Smooth muscle cell (in vitro differentiated cells): ENCODE results near the gene NKX2-3. TPM values are rescaled to one million over a fixed set of nuclear protein-coding genes. Genes with fewer than 3 reads are reported as not detected.

Source experiments
- DNase-seq: peaks from one replicate; lab custom pipeline; 2025; ENCODE audit not compliant: unreplicated experiment; lab: John Stamatoyannopoulos, UW
- H2AFZ ChIP-seq: fragments of 200-600 bp; sonication (generic); 2 replicates; pipeline ENCODE4 v1.6.0; 2016; ENCODE audit warnings: antibody characterized with exemption, low read depth, mild to moderate bottlenecking
- H3F3A ChIP-seq: fragments of 200-600 bp; sonication (generic); 2 replicates; pipeline ENCODE4 v1.6.0; 2017; ENCODE audit warnings: antibody characterized with exemption, low read depth
- H3K27ac ChIP-seq: fragments of 200-600 bp; sonication (generic); 2 replicates; pipeline ENCODE4 v1.5.1; 2016; ENCODE audit warnings: low read depth, mild to moderate bottlenecking
- H3K27me3 ChIP-seq: fragments of 200-600 bp; sonication (generic); 2 replicates; pipeline ENCODE4 v1.6.1; 2016; ENCODE audit warnings: low read depth, mild to moderate bottlenecking
- H3K36me3 ChIP-seq: fragments of 200-600 bp; sonication (generic); 2 replicates; pipeline ENCODE4 v1.5.1; 2016; ENCODE audit warnings: low read depth
- H3K4me1 ChIP-seq: fragments of 200-600 bp; sonication (generic); 2 replicates; pipeline ENCODE4 v1.5.1; 2016; ENCODE audit warnings: low read depth
- H3K4me2 ChIP-seq: fragments of 200-600 bp; sonication (generic); 2 replicates; pipeline ENCODE4 v1.6.0; 2016; ENCODE audit warnings: mild to moderate bottlenecking
- H3K4me3 ChIP-seq: fragments of 200-600 bp; sonication (generic); 2 replicates; pipeline ENCODE4 v1.5.1; 2016; ENCODE audit warnings: mild to moderate bottlenecking
- H3K79me2 ChIP-seq: fragments of 200-600 bp; sonication (generic); 2 replicates; pipeline ENCODE4 v1.6.0; 2016; ENCODE audit warnings: low read depth, mild to moderate bottlenecking
- H3K9ac ChIP-seq: fragments of 200-600 bp; sonication (generic); 2 replicates; pipeline ENCODE4 v1.6.0; 2016; ENCODE audit warnings: low read depth
- H3K9me3 ChIP-seq: fragments of 200-600 bp; sonication (generic); replicated peaks from 2 replicates; pipeline ENCODE4 v1.5.1; 2016; ENCODE audit warnings: low read depth
- H4K20me1 ChIP-seq: fragments of 200-600 bp; sonication (generic); 2 replicates; pipeline ENCODE4 v1.6.0; 2016; ENCODE audit warnings: low read depth
- WGBS: methylation state at CpG from one replicate; pipeline ENCODE4 v1.1.7; 2016; ENCODE audit warnings: low lambda C conversion rate; 5-methylcytosine and 5-hydroxymethylcytosine counted together
- polyA plus RNA-seq: library from polyadenylated mRNA; unstranded; fragments of >200 nt; fragmentation: Nextera tagmentation; extraction: Ambion mirVana; gene quantifications from 2 replicates; pipeline ENCODE4 v1.2.1, GENCODE V29; 2016
- total RNA-seq: library from RNA; depleted of rRNA; stranded (reverse); fragments of >200 nt; gene quantifications from 2 replicates; pipeline ENCODE4 v1.2.3, GENCODE V29; 2014
- TF ChIP-seq, protein P1 (sequence below): fragments of 200-600 bp; sonication (generic); IDR thresholded peaks from 2 replicates; pipeline ENCODE4 v1.5.1; 2017; ENCODE audit warnings: borderline replicate concordance, mild to moderate bottlenecking, antibody characterized with exemption; ENCODE audit not compliant: insufficient read depth, poor library complexity, severe bottlenecking

NKX2-3 gene
- total and polyA plus RNA-seq, 2 experiments from 2014 or later: not detected

DNA sequence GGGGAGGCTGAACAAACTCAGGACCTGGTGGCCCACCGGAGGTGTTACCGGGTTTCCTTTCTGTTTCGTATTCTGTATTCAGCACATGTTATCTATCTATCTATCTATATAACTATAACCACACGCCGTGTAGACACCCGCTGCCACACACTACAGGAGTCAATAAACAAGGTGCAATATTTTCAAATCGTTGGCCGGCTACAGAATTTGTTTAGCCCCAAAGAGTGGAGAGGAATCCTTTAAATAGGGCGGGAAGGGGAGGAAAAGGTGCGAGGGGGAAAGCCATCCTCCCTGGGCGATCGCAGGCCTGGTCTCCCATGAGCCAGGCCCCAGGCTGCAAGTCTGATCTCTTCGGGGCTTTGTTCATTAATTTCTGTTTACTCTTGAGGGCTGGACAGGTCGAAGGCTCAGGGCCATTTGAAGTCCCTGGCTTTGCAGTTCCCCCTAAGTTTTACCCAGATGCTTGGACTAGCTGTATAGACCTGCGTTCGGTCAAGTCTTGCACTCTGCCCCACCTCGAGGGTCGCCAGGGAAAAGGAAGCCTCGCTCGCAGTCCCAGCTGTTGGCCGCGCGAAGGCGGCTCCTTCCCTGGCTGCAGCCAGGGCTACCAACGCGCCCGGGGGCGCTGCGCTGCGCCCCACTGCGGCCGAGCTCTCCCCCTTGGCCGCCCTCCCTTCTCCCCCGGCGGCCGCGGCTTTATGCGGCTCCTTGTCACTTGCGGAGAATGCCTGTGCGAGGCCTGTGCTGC lies 3.8 kb downstream of the NKX2-3 start:
- Histone ChIP-seq H2AFZ (no peak overlapping the region), H3K27me3 (peaks cover 100% of the 10 kb centered on the region), H3K36me3 (no peaks in the 10 kb centered on the region), H3K4me3 (peak overlapping the region; percentile 32), H3K4me2 (peak overlapping the region; percentile 85), H3K9me3 (no peaks in the 10 kb centered on the region), H4K20me1 (no peaks in the 10 kb centered on the region), H3K79me2 (no peaks in the 10 kb centered on the region), H3K4me1 (peaks cover 32% of the 10 kb centered on the region), H3K27ac (no peak overlapping the region), H3K9ac (no peak overlapping the region), H3F3A (no peaks in the 10 kb centered on the region)
- TF ChIP-seq, protein P1, sequence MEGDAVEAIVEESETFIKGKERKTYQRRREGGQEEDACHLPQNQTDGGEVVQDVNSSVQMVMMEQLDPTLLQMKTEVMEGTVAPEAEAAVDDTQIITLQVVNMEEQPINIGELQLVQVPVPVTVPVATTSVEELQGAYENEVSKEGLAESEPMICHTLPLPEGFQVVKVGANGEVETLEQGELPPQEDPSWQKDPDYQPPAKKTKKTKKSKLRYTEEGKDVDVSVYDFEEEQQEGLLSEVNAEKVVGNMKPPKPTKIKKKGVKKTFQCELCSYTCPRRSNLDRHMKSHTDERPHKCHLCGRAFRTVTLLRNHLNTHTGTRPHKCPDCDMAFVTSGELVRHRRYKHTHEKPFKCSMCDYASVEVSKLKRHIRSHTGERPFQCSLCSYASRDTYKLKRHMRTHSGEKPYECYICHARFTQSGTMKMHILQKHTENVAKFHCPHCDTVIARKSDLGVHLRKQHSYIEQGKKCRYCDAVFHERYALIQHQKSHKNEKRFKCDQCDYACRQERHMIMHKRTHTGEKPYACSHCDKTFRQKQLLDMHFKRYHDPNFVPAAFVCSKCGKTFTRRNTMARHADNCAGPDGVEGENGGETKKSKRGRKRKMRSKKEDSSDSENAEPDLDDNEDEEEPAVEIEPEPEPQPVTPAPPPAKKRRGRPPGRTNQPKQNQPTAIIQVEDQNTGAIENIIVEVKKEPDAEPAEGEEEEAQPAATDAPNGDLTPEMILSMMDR: no peak
- DNase-seq: no peak
- 5% methylated on average over 34 of the region's 40 CpGs for WGBS

DNA sequence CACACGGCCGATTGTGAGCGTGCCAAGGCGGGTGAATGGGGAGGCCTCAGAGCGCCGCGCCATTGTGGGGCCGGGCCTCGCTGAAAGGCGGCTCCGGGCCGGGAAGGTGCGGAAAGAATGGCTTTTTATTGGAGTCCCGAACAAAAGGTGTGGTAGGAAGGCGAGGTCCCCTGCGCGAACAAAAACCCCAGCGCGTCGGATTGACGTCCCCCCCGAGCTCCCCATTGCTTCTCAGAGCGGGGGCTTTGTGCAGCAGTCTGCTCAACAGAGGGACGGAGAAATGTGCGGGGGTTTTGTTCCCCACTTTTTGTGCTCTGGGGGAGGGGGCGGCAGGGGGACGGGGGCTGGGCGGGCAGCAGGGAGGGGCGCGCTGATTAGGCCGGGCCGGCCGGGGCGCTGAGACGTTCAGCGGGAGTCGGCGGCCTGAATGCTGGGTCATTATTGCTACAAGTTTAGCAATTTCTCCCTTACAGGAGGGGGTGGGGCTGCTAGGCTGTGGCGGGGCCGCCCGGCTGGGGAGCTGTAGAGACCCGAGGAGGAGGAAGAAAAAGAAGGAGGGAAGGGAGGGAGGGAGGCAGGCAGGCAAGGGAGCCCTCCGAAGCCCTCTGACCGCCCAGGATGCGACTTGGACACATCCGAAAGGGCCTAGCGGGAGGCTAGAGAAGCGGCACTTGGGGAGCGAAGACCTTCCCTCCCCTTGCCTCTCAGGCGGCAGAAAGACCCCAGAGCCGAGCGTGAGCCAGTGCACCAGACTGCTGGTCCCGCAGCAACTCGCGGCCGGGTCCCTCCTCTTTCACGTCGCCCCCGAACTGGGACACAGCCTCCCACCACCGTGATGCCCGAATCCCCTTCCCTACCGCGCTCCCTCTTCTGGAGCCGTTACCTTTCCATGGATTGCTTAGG lies 4.6 kb downstream of the NKX2-3 start:
- H3K4me2 ChIP-seq: peak overlapping the region; percentile 85
- TF ChIP-seq, protein P1: no peak
- no peak overlapping the region for H3K9ac ChIP-seq
- no peak for DNase-seq
- H3K4me1 ChIP-seq: peaks cover 32% of the 10 kb centered on the region
- 2% methylated on average over 56 of the region's 64 CpGs for WGBS
- no peaks in the 10 kb centered on the region for H4K20me1 ChIP-seq
- no peaks in the 10 kb centered on the region for H3K79me2 ChIP-seq
- peaks cover 100% of the 10 kb centered on the region for H3K27me3 ChIP-seq
- no peaks in the 10 kb centered on the region for H3F3A ChIP-seq
- H2AFZ ChIP-seq: no peak overlapping the region
- H3K27ac ChIP-seq: no peak overlapping the region
- no peaks in the 10 kb centered on the region for H3K9me3 ChIP-seq
- peak overlapping the region; percentile 32 for H3K4me3 ChIP-seq
- no peaks in the 10 kb centered on the region for H3K36me3 ChIP-seq

DNA sequence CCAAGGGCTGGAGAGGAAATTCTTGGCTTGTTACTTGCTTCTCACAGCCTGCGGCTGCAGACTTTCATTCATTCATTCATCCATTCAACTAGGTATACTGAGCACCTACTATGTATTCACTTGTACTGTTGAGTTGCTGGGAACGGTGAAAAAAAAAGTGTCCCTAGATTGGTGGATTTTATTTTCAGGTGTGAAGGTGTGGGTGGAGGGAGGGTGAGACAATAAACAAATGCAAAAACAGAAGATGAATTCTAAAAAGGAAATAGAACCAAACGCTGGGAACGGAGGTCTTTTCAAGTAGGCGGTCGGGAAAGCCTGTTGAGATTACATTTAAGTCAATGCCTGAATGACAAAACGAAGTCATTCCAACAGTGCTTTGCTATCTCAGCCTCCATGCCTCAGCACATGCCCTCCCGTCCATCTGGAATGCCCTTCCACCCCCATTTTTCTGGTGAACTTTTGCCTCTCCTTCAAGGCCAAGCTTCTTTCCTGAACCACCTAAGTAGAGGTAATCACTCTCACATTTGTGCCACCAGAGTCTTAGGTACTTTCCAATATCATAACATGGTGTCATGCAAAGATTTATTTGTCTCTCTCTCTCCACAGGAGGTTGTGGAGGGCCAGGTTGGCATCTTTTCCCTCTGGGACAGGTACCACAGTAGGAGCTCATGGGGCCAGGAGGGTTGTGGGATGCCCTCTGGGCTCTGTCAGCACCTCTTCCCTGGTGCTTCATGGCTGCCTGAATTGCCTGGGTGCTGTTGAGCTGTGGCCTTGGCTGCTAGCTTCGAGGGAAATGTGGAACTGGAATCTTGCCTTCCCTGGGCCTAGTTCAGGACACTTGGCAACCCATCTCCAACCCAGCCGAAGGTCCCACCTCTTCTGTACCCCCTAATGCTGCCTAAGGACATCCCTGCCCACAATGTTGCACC lies 5.5 kb downstream of the NKX2-3 start:
- H3K79me2 ChIP-seq: no peaks in the 10 kb centered on the region

More for the DNA sequence above, 5.5 kb downstream of the NKX2-3 start:
- H3F3A ChIP-seq: no peaks in the 10 kb centered on the region
- H3K27me3 ChIP-seq: peaks cover 100% of the 10 kb centered on the region
- no peaks in the 10 kb centered on the region for H3K9me3 ChIP-seq
- H3K4me1 ChIP-seq: peaks cover 32% of the 10 kb centered on the region
- 16% methylated on average over 10 of the region's 10 CpGs for WGBS
- no peak overlapping the region for H2AFZ ChIP-seq
- no peak for DNase-seq
- H3K9ac ChIP-seq: no peak overlapping the region
- no peak overlapping the region for H3K27ac ChIP-seq
- H3K4me3 ChIP-seq: no peak overlapping the region
- no peak overlapping the region for H3K4me2 ChIP-seq
- no peaks in the 10 kb centered on the region for H4K20me1 ChIP-seq
- TF ChIP-seq, protein P1: no peak
- H3K36me3 ChIP-seq: no peaks in the 10 kb centered on the region
